ENCODE data around the gene PKD1L1.

PKD1L1 gene

DNA sequence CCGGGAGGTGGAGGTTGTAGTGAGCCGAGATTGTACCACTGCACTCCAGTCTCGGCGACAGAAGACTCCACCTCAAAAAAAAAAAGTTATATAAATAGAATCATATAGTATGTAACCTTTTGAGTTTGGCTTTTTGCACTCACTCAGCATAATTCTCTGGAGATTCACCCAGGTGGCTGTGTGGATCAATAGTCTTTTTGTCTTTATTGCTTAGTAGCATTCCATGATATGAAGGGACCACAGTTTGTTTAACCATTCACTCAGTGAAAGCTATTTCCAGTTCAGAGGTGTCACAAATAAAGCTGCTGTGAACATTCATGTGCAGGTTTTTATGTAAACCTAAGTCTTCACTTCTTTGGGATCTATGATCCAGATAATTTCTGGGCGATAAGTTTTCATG is 167.7 kb downstream of the PKD1L1 start:
- no peak for DNase-seq (ENCODE audit: low read depth)
- H3K4me3 ChIP-seq (ENCODE audit: control insufficient read depth, low read depth, low read length), result no peak overlapping the region
- TF ChIP-seq, protein P1, sequence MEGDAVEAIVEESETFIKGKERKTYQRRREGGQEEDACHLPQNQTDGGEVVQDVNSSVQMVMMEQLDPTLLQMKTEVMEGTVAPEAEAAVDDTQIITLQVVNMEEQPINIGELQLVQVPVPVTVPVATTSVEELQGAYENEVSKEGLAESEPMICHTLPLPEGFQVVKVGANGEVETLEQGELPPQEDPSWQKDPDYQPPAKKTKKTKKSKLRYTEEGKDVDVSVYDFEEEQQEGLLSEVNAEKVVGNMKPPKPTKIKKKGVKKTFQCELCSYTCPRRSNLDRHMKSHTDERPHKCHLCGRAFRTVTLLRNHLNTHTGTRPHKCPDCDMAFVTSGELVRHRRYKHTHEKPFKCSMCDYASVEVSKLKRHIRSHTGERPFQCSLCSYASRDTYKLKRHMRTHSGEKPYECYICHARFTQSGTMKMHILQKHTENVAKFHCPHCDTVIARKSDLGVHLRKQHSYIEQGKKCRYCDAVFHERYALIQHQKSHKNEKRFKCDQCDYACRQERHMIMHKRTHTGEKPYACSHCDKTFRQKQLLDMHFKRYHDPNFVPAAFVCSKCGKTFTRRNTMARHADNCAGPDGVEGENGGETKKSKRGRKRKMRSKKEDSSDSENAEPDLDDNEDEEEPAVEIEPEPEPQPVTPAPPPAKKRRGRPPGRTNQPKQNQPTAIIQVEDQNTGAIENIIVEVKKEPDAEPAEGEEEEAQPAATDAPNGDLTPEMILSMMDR (IDR thresholded peaks at IDR 0.05; ENCODE audit: control insufficient read depth, insufficient read depth, low read depth, low read length, missing control alignments), result no peak

DNA sequence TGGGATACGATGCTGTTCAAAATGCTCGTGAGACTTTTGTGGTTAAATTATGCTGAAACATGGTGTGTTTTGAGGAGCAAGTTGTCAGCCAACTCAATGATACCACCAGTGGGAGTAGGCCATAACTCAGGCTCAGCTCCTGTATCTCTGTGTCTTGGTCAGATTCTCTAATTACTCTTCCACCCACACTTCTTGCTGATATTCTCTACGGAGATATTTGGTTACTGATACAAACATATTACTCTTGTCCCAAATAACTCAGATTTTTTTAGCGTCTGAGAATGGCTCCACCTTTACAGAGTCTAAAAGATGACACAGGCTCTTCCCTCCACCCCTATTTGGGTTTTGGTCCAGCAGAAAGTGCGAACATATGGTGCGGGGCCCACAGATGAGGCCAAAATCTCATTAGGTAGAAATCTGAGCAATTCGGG is 168.9 kb downstream of the PKD1L1 start:
- TF ChIP-seq, protein P1 (IDR thresholded peaks at IDR 0.05; ENCODE audit: control insufficient read depth, insufficient read depth, low read depth, low read length, missing control alignments), result no peak
- DNase-seq (ENCODE audit: low read depth), result no peak
- no peak overlapping the region for H3K4me3 ChIP-seq (ENCODE audit: control insufficient read depth, low read depth, low read length)

DNA sequence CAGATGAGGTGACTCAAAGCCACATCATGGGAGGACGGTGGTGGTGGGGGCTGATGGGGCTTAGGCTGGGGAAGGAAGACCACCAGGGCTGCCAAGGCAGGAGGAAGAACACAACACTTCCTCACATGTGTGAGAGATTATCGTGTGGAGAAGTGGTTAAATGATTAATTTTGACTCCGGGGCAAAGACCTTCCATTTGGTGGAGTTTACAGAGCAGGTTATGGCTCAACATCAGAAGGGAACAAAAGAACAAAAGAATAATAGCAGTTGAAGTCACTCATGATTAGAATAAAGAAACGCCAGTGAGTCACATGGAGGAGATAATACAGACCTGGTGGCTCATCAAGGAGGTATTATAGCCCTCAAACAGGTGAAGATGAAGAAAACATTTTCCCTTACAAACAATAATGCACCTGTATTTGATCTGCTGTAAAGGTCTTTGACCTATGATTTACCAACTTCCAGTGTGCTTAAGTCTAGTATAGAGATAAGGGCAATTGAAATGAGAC is 170.1 kb downstream of the PKD1L1 start:
- DNase-seq (ENCODE audit: low read depth), result no peak
- TF ChIP-seq, protein P1 (IDR thresholded peaks at IDR 0.05; ENCODE audit: control insufficient read depth, insufficient read depth, low read depth, low read length, missing control alignments), result no peak

DNA sequence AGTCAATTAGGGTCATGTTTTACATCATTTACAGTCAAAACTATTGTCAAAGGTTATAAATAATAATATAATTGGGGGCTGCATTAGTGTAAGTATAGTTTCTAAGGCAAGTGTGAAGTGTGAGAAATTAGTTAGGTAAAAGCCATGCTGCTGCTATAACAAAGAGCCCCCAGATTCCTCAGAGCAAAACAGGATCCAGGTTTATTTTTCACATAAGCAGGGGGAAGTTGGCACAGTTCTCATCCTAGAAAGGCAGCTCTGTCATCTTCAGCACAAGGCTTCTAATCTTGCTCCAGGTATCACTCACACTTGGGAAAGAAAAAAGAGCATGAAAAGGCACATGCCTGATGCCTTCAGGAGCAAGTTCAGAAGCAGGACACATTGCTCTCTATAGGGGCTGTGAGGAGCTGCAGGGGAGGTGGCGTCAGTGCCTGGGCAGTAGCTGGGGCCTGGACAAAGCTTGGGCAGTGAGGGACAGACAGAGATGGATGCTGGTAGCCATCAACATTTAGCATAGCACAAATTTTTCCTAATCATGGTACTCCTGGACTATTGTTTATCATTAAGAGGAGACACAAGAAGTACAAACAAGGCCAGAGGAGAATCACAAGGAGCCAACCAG is 170.6 kb downstream of the PKD1L1 start:
- TF ChIP-seq, protein P1 (IDR thresholded peaks at IDR 0.05; ENCODE audit: control insufficient read depth, insufficient read depth, low read depth, low read length, missing control alignments), result no peak
- no peak for DNase-seq (ENCODE audit: low read depth)
- no peak overlapping the region for H3K4me3 ChIP-seq (ENCODE audit: control insufficient read depth, low read depth, low read length)

More for the DNA sequence above, 170.1 kb downstream of the PKD1L1 start:
- H3K4me3 ChIP-seq (ENCODE audit: control insufficient read depth, low read depth, low read length), result no peak overlapping the region

DNA sequence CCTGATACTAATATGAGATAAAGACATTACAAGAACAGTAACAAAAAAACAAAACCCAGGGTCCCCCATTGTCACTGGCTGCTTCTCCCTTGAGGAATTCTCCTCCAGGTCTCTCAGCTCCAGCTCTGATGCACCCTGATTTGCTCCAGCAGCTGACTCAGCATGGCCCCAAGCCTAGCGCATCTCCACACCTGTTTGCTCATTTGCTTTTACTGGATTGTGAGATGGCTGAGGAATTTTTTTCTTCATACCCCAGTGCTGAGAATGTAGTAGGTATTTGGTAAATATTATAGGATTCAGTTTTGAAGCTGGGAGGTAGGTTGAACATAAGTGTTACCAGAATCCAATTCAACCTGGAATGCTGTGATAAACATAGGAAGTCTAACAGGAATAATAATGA is 171.9 kb downstream of the PKD1L1 start:
- TF ChIP-seq, protein P1 (IDR thresholded peaks at IDR 0.05; ENCODE audit: control insufficient read depth, insufficient read depth, low read depth, low read length, missing control alignments), result no peak
- no peak for DNase-seq (ENCODE audit: low read depth)
- H3K4me3 ChIP-seq (ENCODE audit: control insufficient read depth, low read depth, low read length), result no peak overlapping the region

DNA sequence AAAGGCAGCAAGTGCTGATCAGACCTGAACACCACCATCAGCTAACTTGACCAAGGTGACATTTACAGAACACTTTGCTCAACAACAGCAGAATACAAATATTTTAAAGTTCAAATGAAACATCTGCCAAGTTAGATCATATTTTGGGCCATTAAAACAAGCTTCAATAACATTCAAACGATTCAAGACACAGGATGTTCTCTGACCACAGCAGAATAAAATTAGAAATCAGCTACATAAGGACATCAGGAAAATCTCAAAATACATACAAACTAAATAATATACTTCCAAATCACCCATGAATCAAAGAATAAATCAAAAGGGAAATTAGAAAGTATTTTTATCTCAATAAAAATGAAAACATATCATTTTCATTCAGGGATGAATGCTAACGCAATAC is 173.0 kb downstream of the PKD1L1 start:
- no peak overlapping the region for H3K4me3 ChIP-seq (ENCODE audit: control insufficient read depth, low read depth, low read length)
- no peak for DNase-seq (ENCODE audit: low read depth)
- TF ChIP-seq, protein P1 (IDR thresholded peaks at IDR 0.05; ENCODE audit: control insufficient read depth, insufficient read depth, low read depth, low read length, missing control alignments), result no peak

Data from AG09309 (cell line).